MM.1S (cell line): Measurements from ENCODE around the gene PACRG.

Experiments used
- DNase-seq: peaks from one replicate; pipeline ENCODE4 v3.0.0-alpha.2; 2015
- H2AFZ ChIP-seq: fragments of 300-600 bp; sonication (generic); 2 replicates; pipeline ENCODE4 v1.6.0; 2016; ENCODE audit warnings: antibody characterized with exemption, low read length
- H3F3A ChIP-seq: fragments of 300-600 bp; sonication (generic); 2 replicates; pipeline ENCODE4 v1.6.1; 2016; ENCODE audit warnings: mild to moderate bottlenecking, antibody characterized with exemption, low read length, moderate library complexity, mixed read lengths; ENCODE audit not compliant: insufficient read depth
- H3K27ac ChIP-seq: fragments of 300-600 bp; sonication (generic); 2 replicates; pipeline ENCODE4 v1.5.1; 2016; ENCODE audit warnings: mild to moderate bottlenecking, low read length
- H3K27me3 ChIP-seq: fragments of 300-600 bp; sonication (generic); replicated peaks from 2 replicates; pipeline ENCODE4 v1.6.0; 2016; ENCODE audit warnings: low read length; ENCODE audit not compliant: insufficient read depth
- H3K36me3 ChIP-seq: fragments of 300-600 bp; sonication (generic); replicated peaks from 2 replicates; pipeline ENCODE4 v1.6.1; 2016; ENCODE audit warnings: mild to moderate bottlenecking, low read length, mixed read lengths; ENCODE audit not compliant: insufficient read depth
- H3K4me1 ChIP-seq: fragments of 300-600 bp; sonication (generic); 2 replicates; pipeline ENCODE4 v1.6.1; 2016; ENCODE audit warnings: low read length, mixed read lengths
- H3K4me2 ChIP-seq: fragments of 300-600 bp; sonication (generic); 2 replicates; pipeline ENCODE4 v1.6.0; 2016; ENCODE audit warnings: low read depth, low read length
- H3K4me3 ChIP-seq: fragments of 300-600 bp; sonication (generic); 2 replicates; pipeline ENCODE4 v1.5.1; 2016; ENCODE audit warnings: low read length, mixed read lengths
- H3K79me2 ChIP-seq: fragments of 300-600 bp; sonication (generic); 2 replicates; pipeline ENCODE4 v1.6.1; 2016; ENCODE audit warnings: mixed run types, low read length, mixed read lengths
- H3K9ac ChIP-seq: fragments of 300-600 bp; sonication (generic); 2 replicates; pipeline ENCODE4 v1.6.1; 2016; ENCODE audit warnings: low read length, mixed read lengths
- H3K9me2 ChIP-seq: fragments of 300-600 bp; sonication (generic); replicated peaks from 2 replicates; pipeline ENCODE4 v1.6.1; 2016; ENCODE audit warnings: mild to moderate bottlenecking, low read length, mixed read lengths; ENCODE audit not compliant: insufficient read depth
- H3K9me3 ChIP-seq: fragments of 300-600 bp; sonication (generic); replicated peaks from 2 replicates; pipeline ENCODE4 v1.6.1; 2016; ENCODE audit warnings: mild to moderate bottlenecking, low read length, mixed read lengths; ENCODE audit not compliant: insufficient read depth
- H4K20me1 ChIP-seq: fragments of 300-600 bp; sonication (generic); 2 replicates; pipeline ENCODE4 v1.6.1; 2016; ENCODE audit warnings: mild to moderate bottlenecking, low read length, moderate library complexity, mixed read lengths; ENCODE audit not compliant: insufficient read depth
- EZH2 ChIP-seq: fragments of 300-600 bp; sonication (generic); optimal IDR thresholded peaks from 2 replicates; pipeline ENCODE3; 2017; ENCODE audit warnings: low read depth, mild to moderate bottlenecking, antibody characterized with exemption, low read length, mixed read lengths
- EZH2phosphoT487 ChIP-seq: fragments of 300-600 bp; sonication (generic); IDR thresholded peaks from 2 replicates; pipeline ENCODE4 v1.6.1; 2018; ENCODE audit warnings: antibody characterized with exemption, low read length
- TF ChIP-seq, protein P1 (sequence below): fragments of 300-600 bp; sonication (generic); IDR thresholded peaks from 2 replicates; pipeline ENCODE4 v1.5.1; 2016; ENCODE audit warnings: antibody characterized with exemption, low read length, mixed read lengths

PACRG gene

DNA sequence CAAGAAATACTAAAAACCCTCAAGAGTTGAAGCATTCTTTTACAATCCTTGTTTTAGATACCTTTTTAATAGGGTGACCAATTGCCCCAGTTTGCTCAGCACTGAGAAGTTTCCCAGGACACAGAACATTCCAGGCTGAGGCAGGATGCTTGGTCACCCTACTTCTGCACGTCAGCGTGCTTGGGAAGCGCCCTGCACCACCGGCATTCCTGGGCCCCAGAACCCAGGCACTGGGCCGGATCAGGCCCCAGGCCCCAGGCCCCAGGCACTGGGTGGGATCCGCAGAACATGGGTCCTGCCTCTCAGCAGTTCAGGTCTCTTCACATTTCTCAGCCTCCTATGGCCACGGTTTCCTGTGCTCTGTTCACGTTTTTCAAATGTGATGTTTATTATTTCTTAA lies 472.9 kb downstream of the PACRG start:
- no peaks in the 10 kb centered on the region for H3F3A ChIP-seq
- no peak overlapping the region for H2AFZ ChIP-seq
- H3K4me2 ChIP-seq: no peak overlapping the region
- TF ChIP-seq EZH2phosphoT487 (no peak), EZH2 (no peak)
- TF ChIP-seq, protein P1, sequence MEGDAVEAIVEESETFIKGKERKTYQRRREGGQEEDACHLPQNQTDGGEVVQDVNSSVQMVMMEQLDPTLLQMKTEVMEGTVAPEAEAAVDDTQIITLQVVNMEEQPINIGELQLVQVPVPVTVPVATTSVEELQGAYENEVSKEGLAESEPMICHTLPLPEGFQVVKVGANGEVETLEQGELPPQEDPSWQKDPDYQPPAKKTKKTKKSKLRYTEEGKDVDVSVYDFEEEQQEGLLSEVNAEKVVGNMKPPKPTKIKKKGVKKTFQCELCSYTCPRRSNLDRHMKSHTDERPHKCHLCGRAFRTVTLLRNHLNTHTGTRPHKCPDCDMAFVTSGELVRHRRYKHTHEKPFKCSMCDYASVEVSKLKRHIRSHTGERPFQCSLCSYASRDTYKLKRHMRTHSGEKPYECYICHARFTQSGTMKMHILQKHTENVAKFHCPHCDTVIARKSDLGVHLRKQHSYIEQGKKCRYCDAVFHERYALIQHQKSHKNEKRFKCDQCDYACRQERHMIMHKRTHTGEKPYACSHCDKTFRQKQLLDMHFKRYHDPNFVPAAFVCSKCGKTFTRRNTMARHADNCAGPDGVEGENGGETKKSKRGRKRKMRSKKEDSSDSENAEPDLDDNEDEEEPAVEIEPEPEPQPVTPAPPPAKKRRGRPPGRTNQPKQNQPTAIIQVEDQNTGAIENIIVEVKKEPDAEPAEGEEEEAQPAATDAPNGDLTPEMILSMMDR: no peak
- no peak overlapping the region for H3K4me3 ChIP-seq
- no peaks in the 10 kb centered on the region for H3K9me2 ChIP-seq
- no peaks in the 10 kb centered on the region for H3K36me3 ChIP-seq
- H3K79me2 ChIP-seq: no peaks in the 10 kb centered on the region
- H4K20me1 ChIP-seq: no peaks in the 10 kb centered on the region
- no peaks in the 10 kb centered on the region for H3K27me3 ChIP-seq
- no peak overlapping the region for H3K9ac ChIP-seq
- H3K4me1 ChIP-seq: no peaks in the 10 kb centered on the region
- no peak for DNase-seq
- H3K27ac ChIP-seq: no peak overlapping the region
- no peaks in the 10 kb centered on the region for H3K9me3 ChIP-seq

DNA sequence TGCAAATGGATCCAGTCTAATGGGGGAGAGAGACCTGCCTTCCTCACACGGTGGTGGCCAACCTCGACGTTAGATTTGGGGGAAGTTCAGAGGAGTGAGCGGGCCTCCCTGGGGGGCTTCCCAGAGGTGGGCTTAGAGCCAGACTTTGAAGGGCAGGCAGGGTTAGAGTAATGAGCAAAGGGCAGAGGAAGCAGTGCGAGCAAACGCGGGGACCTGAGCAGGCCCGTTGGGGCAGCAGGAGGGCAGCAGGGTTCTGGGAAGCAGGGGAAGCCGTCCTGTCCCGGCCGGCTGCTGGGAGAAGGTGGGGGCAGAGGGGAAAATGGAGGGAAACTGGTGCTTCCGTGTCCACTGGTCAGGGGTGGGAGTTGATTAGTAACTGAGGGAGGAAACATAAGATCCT lies 474.1 kb downstream of the PACRG start:
- Histone ChIP-seq H3K27ac (no peak overlapping the region), H3F3A (no peaks in the 10 kb centered on the region), H4K20me1 (no peaks in the 10 kb centered on the region), H2AFZ (no peak overlapping the region), H3K4me3 (no peak overlapping the region), H3K79me2 (no peaks in the 10 kb centered on the region), H3K36me3 (no peaks in the 10 kb centered on the region), H3K27me3 (no peaks in the 10 kb centered on the region), H3K4me2 (no peak overlapping the region), H3K9me2 (no peaks in the 10 kb centered on the region), H3K9ac (no peak overlapping the region), H3K9me3 (no peaks in the 10 kb centered on the region), H3K4me1 (no peaks in the 10 kb centered on the region)
- TF ChIP-seq EZH2phosphoT487 (no peak), EZH2 (no peak)
- TF ChIP-seq, protein P1: no peak
- DNase-seq: no peak

DNA sequence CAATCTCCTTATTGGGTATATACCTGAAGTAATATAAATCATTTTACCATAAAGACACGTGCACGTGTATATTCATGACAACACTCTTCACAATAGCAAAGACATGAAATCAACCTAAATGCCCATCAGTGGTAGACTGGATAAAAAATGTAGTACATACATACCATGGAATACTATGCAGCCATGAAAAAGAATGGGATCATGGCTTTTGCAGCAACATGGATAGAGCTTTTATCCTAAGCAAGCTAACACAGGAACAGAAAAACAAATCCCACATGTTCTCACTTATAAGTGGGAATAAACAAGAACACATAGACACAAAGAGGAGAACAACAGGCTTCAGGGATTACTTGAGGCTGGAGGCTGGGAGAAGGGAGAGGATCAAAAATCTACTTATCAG lies 478.4 kb downstream of the PACRG start:
- Histone ChIP-seq H4K20me1 (no peaks in the 10 kb centered on the region), H3K36me3 (no peaks in the 10 kb centered on the region), H3K4me1 (no peaks in the 10 kb centered on the region), H3K79me2 (no peaks in the 10 kb centered on the region), H3K9me3 (no peaks in the 10 kb centered on the region), H3K4me2 (no peak overlapping the region), H3K9me2 (no peaks in the 10 kb centered on the region), H3K9ac (no peak overlapping the region), H3K27ac (no peak overlapping the region), H3K4me3 (no peak overlapping the region), H3K27me3 (no peaks in the 10 kb centered on the region), H3F3A (no peaks in the 10 kb centered on the region), H2AFZ (no peak overlapping the region)
- no peak for DNase-seq
- TF ChIP-seq EZH2phosphoT487 (no peak), EZH2 (no peak)
- TF ChIP-seq, protein P1: no peak
